Spleen (tissue), 11 donors: ENCODE measurements around the gene EPHA5. TPM values are rescaled to one million over a fixed set of nuclear protein-coding genes. Genes with fewer than 3 reads are reported as not detected.

Experiments
- DNase-seq: peaks from one replicate; pipeline ENCODE4 v3.0.0-alpha.2; 2020
- H3K27ac ChIP-seq, 8 donors: fragments of 200-600 bp; sonication (generic) in 7 of 8; 1 replicate in 4 of 8; 2 replicates in 4 of 8; pipeline versions ENCODE4 v1.5.0 to v1.8.0; 2016 to 2021; ENCODE audit warnings: inconsistent platforms in 4 of 8, mild to moderate bottlenecking in 4 of 8, moderate library complexity in 1 of 8
- H3K27me3 ChIP-seq, 7 donors: fragments of 200-600 bp; sonication (generic) in 6 of 7; replicated peaks in 1 of 7; 1 replicate in 4 of 7; 2 replicates in 3 of 7; pipeline versions ENCODE4 v1.5.0 to v1.8.0; 2016 to 2021; ENCODE audit warnings: inconsistent platforms in 3 of 7, mild to moderate bottlenecking in 1 of 7
- H3K36me3 ChIP-seq, 6 donors: fragments of 200-600 bp; sonication (generic) in 5 of 6; 1 replicate in 4 of 6; 2 replicates in 2 of 6; pipeline versions ENCODE4 v1.5.0 to v1.8.0; 2016 to 2021; ENCODE audit warnings: inconsistent platforms in 2 of 6
- H3K4me1 ChIP-seq, 6 donors: fragments of 200-600 bp; sonication (generic) in 5 of 6; 1 replicate in 3 of 6; 2 replicates in 3 of 6; pipeline versions ENCODE4 v1.5.0 to v1.8.0; 2016 to 2021; ENCODE audit warnings: inconsistent platforms in 3 of 6
- H3K4me3 ChIP-seq, 8 donors: fragments of 200-600 bp; sonication (generic) in 7 of 8; 1 replicate in 4 of 8; 2 replicates in 4 of 8; pipeline versions ENCODE4 v1.5.0 to v1.8.0; 2016 to 2021; ENCODE audit warnings: inconsistent platforms in 4 of 8, mild to moderate bottlenecking in 4 of 8, moderate library complexity in 2 of 8
- H3K9me3 ChIP-seq, 8 donors: fragments of 200-600 bp; sonication (generic) in 7 of 8; 1 replicate in 4 of 8; 2 replicates in 4 of 8; pipeline versions ENCODE4 v1.5.0 to v1.8.0; 2016 to 2021; ENCODE audit warnings: inconsistent platforms in 4 of 8
- POLR2A ChIP-seq, 3 donors: fragments of 450-650 bp; IDR thresholded peaks; one replicate each; pipeline ENCODE4 v1.5.1; 2017; ENCODE audit warnings: antibody characterized with exemption in 3 of 3, mild to moderate bottlenecking in 1 of 3
- POLR2AphosphoS5 ChIP-seq, 3 donors: sonication (generic); formaldehyde crosslinking; IDR thresholded peaks; one replicate each; pipeline ENCODE4 v1.5.1; 2017; ENCODE audit warnings: antibody characterized with exemption in 3 of 3
- WGBS, 5 donors: extraction: QIAGEN DNeasy Blood & Tissue Kit in 3 of 5; methylation state at CpG; one replicate each; pipeline versions ENCODE4 v1.1.5 to v1.1.7; 2013 to 2018; 5-methylcytosine and 5-hydroxymethylcytosine counted together
- intact Hi-C: fragments of 100-400 bp; cut with DNase I; formaldehyde crosslinking; loops from one replicate; pipeline ENCODE4 v1.15.0; 2023; ENCODE audit warnings: low total_unique reads
- polyA plus RNA-seq, 3 donors: library from polyadenylated mRNA; stranded (reverse); fragments of 200-250 nt; gene quantifications; one replicate each; pipeline ENCODE4 v1.2.1, GENCODE V29; 2013
- total RNA-seq, 7 donors: library from RNA; depleted of rRNA in 3 of 7; stranded (reverse); fragments of >200 nt in 3 of 7; fragmentation: NEBNext Ultra II Directional in 4 of 7; extraction: Animal tissue kit (Norgen Biotek cat#: 25700) in 4 of 7; gene quantifications; one replicate each; pipeline versions ENCODE4 v1.1.0 to v1.2.1, GENCODE V29; 2016 to 2021
- TF ChIP-seq, protein P1 (sequence below), 11 experiments: fragments of 200-600 bp in 7 of 11; fragments of 450-650 bp in 4 of 11; sonication (generic) in 4 of 11; IDR thresholded peaks in 8 of 11; conservative IDR thresholded peaks in 3 of 11; 1 replicate in 7 of 11; 2 replicates in 4 of 11; pipeline versions ENCODE4 v1.4.0 to v1.8.0; 2016 to 2021; ENCODE audit warnings: antibody characterized with exemption in 11 of 11, inconsistent platforms in 4 of 11, mild to moderate bottlenecking in 1 of 11
- donor health status: healthy with polysubstance abuse.
- donor health status: DM: no; HTN: no; CAD: no; lungs with moderate emphysema.
- donor health status: DM: no; HTN: no; CAD: no.
- donor health status: Bipolar disorder and iron deficiency.
- donor health status: healthy.
- donor health status: DM: no; HTN: no; CAD: no.
- donor health status: DM: yes; HTN: yes; CAD: no.

The EPHA5 gene
- total and polyA plus RNA-seq, 10 donors: 0.02 to 0.93 (median 0.42) TPM

DNA sequence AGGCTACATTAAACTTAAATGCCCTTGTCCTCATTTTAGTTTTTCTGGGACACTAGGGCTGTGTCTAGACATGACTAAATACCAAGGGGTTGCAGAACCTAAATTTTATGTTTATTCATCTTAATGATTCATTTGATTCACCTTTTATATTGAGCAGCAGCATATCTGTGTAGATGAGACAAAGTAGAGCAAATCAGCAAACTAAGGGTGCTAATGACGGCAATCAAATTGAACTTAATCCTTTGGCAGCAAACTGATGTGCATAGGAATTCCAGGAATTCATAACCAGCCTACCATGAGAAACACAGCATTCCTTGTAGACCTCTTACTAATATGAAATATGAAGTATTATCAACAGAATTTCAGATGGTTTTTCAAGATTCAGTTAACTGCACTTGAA lies 25.1 kb downstream of the EPHA5 start:
- Histone ChIP-seq H3K4me1 (no peaks in the 10 kb centered on the region), H3K9me3 (no peaks in the 10 kb centered on the region), H3K27ac (no peak overlapping the region), H3K4me3 (no peak overlapping the region), H3K36me3 (no peaks in the 10 kb centered on the region), H3K27me3 (no peaks in the 10 kb centered on the region)
- DNase-seq: no peak
- 73 to 85% (median 83%) methylated on average over 1 of the region's 1 CpG for WGBS, 5 donors
- intact Hi-C loops: no loop called here
- no peak for TF ChIP-seq POLR2A (IDR thresholded peaks at IDR 0.05)
- TF ChIP-seq, protein P1, sequence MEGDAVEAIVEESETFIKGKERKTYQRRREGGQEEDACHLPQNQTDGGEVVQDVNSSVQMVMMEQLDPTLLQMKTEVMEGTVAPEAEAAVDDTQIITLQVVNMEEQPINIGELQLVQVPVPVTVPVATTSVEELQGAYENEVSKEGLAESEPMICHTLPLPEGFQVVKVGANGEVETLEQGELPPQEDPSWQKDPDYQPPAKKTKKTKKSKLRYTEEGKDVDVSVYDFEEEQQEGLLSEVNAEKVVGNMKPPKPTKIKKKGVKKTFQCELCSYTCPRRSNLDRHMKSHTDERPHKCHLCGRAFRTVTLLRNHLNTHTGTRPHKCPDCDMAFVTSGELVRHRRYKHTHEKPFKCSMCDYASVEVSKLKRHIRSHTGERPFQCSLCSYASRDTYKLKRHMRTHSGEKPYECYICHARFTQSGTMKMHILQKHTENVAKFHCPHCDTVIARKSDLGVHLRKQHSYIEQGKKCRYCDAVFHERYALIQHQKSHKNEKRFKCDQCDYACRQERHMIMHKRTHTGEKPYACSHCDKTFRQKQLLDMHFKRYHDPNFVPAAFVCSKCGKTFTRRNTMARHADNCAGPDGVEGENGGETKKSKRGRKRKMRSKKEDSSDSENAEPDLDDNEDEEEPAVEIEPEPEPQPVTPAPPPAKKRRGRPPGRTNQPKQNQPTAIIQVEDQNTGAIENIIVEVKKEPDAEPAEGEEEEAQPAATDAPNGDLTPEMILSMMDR (IDR thresholded peaks at IDR 0.05 in 8 of 11, conservative IDR thresholded peaks at IDR 0.05 in 3 of 11): no peak
- no peak for TF ChIP-seq POLR2AphosphoS5 (IDR thresholded peaks at IDR 0.05)

DNA sequence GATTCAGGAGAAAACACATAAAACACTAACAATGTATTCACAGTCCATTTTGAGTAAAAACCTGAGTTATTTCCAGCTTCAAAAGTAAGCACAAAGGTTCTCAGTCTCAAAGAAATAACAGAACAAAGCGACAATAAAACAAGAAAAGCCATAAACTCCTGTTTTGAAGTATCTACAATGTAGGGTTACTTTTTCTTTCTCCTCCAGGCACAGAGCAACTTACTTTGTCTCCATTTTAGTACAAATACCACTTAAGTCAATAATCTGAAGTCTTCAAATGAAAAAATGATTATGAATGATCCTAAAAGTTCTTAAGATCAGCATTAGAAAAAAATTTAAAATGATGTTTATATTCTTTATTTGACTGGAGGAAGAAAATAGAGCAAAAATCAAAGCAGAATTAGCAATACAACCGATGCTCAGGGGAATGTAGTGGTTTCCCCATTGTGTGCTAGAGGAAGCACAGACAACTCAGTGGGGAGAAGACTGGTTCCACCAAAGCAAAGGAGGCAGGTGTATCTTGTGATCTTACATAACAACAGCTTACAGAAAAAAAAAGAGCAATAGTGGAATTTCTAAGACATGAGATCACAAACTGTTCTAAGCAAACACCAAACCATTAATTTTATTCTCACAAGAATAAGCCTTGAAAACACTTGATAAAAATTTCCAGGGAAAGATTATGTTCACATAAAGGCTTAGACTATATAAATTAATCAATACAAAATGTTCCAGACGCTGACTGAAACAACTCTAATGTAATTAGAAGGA lies 35.1 kb downstream of the EPHA5 start:
- Histone ChIP-seq H3K4me3 (no peak overlapping the region), H3K27me3 (no peaks in the 10 kb centered on the region), H3K36me3 (no peaks in the 10 kb centered on the region), H3K27ac (no peak overlapping the region), H3K9me3 (no peaks in the 10 kb centered on the region), H3K4me1 (no peaks in the 10 kb centered on the region)
- DNase-seq: no peak
- TF ChIP-seq POLR2AphosphoS5 (IDR thresholded peaks at IDR 0.05) (no peak), POLR2A (IDR thresholded peaks at IDR 0.05) (no peak)
- TF ChIP-seq, protein P1 (IDR thresholded peaks at IDR 0.05 in 8 of 11, conservative IDR thresholded peaks at IDR 0.05 in 3 of 11): no peak
- intact Hi-C loops: no loop called here
- WGBS, 5 donors: 37 to 64% (median 46%) methylated on average over 3 of the region's 3 CpGs

DNA sequence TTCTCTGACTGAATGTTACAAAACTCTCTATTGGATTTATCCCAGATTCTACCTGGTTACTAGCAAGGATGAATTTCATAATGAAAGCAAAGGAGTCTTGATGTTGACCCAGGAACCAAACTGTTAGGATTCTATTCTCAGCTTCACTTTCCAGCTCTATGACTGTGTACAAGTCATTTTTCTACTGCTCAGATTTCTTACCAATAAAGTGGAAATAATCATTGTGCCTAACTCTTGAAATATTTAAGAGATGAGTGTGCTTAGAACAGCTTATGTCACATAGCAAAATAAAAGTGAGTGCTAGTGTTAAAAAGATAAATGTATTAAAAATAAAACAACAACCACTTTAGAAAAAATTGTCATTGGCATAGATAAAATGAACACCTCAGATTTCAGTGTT lies 45.6 kb downstream of the EPHA5 start:
- intact Hi-C loops: no loop called here
- TF ChIP-seq POLR2A (IDR thresholded peaks at IDR 0.05) (no peak), POLR2AphosphoS5 (IDR thresholded peaks at IDR 0.05) (no peak)
- TF ChIP-seq, protein P1 (IDR thresholded peaks at IDR 0.05 in 8 of 11, conservative IDR thresholded peaks at IDR 0.05 in 3 of 11): no peak
- H3K4me3 ChIP-seq: no peak overlapping the region
- no peak overlapping the region for H3K27ac ChIP-seq
- no peak for DNase-seq
- H3K4me1 ChIP-seq: no peaks in the 10 kb centered on the region
- H3K36me3 ChIP-seq: no peaks in the 10 kb centered on the region
- no peaks in the 10 kb centered on the region for H3K9me3 ChIP-seq
- no peaks in the 10 kb centered on the region for H3K27me3 ChIP-seq

DNA sequence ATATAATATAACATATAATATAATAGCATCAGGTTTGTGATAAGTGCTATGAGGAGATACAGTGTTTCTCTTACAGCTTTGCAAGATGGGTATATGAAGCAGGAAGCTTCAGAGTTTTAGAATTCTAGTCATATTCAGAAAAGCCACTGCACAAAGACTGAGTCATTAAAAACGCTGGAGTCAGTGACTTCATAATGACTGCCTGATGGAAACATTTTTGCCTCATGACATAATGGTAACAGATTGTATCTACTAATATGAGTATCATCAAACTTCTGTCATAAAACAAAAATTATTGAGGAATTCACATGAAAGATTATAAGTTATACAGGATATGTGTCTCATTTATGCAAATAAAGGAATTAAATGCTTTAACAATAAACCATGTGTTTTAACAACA lies 46.8 kb downstream of the EPHA5 start:
- no peak for TF ChIP-seq POLR2AphosphoS5 (IDR thresholded peaks at IDR 0.05)
- no peak for TF ChIP-seq POLR2A (IDR thresholded peaks at IDR 0.05)
- TF ChIP-seq, protein P1 (IDR thresholded peaks at IDR 0.05 in 8 of 11, conservative IDR thresholded peaks at IDR 0.05 in 3 of 11): no peak
- H3K27ac ChIP-seq: no peak overlapping the region
- H3K4me3 ChIP-seq: no peak overlapping the region
- 51 to 58% (median 55%) methylated on average over 1 of the region's 1 CpG for WGBS, 5 donors
- no peaks in the 10 kb centered on the region for H3K27me3 ChIP-seq
- intact Hi-C loops: no loop called here
- H3K4me1 ChIP-seq: no peaks in the 10 kb centered on the region
- H3K36me3 ChIP-seq: no peaks in the 10 kb centered on the region
- DNase-seq: no peak
- no peaks in the 10 kb centered on the region for H3K9me3 ChIP-seq
